Measurements from ENCODE around the gene ESR1. TPM values are rescaled to one million over a fixed set of nuclear protein-coding genes. Genes with fewer than 3 reads are reported as not detected.

ESR1 gene
- total and polyA plus RNA-seq, 11 donors: 0.15 to 3.5 (median 0.93) TPM

DNA sequence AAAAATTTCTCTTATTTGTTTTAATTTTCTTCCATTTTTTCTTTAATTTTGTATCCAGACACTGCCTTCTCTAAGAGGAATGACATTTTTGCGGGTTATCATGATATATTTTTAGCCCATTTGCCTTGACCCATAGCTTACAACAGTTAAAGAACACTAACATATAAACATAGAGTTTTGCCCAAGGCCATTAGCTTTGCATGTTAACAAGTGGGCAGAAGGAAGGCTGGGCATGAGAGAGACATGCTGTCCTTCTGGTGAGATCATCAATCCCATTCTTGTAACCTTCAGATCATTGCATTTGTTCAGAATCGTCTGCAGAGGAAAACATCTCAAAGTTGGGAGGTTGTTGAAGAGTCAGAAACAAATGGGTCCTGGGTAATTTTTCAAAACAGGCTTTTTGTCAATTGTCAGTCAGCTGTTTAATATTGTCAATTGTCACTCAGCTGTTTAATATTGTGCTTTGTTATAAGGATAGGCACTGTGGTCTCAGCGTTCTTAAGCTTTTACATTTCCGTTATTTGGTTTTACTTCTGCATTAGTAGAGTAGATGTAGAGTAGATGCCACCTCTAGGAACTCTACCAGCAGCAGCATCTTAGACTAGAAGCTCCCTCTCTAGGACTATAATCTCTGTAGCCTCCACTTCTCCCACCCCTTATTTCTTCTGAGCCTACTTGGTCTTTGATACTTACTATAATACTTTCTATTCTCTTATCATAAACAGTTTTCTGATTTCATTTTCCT lies 243.1 kb downstream of the ESR1 start:
- ATAC-seq (no peak), DNase-seq (no peak)
- no peaks in the 10 kb centered on the region for H3K9me3 ChIP-seq
- intact Hi-C loops (cut with DNase I): no loop called here
- no peak overlapping the region for H3K4me3 ChIP-seq
- no peaks in the 10 kb centered on the region for H3K4me1 ChIP-seq
- no peak overlapping the region for H3K27ac ChIP-seq
- H3K36me3 ChIP-seq: no peaks in the 10 kb centered on the region
- TF ChIP-seq, protein P1, sequence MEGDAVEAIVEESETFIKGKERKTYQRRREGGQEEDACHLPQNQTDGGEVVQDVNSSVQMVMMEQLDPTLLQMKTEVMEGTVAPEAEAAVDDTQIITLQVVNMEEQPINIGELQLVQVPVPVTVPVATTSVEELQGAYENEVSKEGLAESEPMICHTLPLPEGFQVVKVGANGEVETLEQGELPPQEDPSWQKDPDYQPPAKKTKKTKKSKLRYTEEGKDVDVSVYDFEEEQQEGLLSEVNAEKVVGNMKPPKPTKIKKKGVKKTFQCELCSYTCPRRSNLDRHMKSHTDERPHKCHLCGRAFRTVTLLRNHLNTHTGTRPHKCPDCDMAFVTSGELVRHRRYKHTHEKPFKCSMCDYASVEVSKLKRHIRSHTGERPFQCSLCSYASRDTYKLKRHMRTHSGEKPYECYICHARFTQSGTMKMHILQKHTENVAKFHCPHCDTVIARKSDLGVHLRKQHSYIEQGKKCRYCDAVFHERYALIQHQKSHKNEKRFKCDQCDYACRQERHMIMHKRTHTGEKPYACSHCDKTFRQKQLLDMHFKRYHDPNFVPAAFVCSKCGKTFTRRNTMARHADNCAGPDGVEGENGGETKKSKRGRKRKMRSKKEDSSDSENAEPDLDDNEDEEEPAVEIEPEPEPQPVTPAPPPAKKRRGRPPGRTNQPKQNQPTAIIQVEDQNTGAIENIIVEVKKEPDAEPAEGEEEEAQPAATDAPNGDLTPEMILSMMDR (IDR thresholded peaks at IDR 0.05): no peak
- no peak for TF ChIP-seq POLR2A (IDR thresholded peaks at IDR 0.05)
- H3K27me3 ChIP-seq: no peaks in the 10 kb centered on the region
- WGBS, 4 donors: 82 to 89% (median 85%) methylated on average over 4 of the region's 4 CpGs

DNA sequence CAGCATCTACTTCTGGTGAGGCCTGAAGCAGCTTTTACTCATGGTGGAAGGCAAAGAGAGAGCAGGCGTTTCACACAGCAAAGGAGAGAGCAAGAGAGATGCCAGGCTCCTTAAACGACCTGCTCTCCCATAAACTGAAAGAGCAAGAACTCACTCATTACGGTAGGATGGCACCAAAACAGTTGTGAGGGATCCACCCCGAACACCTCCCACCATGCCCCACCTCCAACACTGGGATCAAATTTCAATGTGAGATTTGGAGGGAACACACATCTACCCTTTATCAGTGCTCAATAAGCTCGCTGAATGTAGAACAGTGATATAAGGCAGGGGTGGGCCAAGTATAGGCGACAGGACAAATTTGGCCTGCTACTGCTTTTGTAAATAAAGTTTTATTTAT lies 244.6 kb downstream of the ESR1 start:
- intact Hi-C loops (cut with DNase I): no loop called here
- DNase-seq (no peak), ATAC-seq (no peak)
- 62 to 75% (median 68%) methylated on average over 6 of the region's 6 CpGs for WGBS, 4 donors
- Histone ChIP-seq H3K4me3 (no peak overlapping the region), H3K27ac (no peak overlapping the region), H3K27me3 (no peaks in the 10 kb centered on the region), H3K36me3 (no peaks in the 10 kb centered on the region), H3K9me3 (no peaks in the 10 kb centered on the region), H3K4me1 (no peaks in the 10 kb centered on the region)
- no peak for TF ChIP-seq POLR2A (IDR thresholded peaks at IDR 0.05)
- TF ChIP-seq, protein P1 (IDR thresholded peaks at IDR 0.05): no peak

DNA sequence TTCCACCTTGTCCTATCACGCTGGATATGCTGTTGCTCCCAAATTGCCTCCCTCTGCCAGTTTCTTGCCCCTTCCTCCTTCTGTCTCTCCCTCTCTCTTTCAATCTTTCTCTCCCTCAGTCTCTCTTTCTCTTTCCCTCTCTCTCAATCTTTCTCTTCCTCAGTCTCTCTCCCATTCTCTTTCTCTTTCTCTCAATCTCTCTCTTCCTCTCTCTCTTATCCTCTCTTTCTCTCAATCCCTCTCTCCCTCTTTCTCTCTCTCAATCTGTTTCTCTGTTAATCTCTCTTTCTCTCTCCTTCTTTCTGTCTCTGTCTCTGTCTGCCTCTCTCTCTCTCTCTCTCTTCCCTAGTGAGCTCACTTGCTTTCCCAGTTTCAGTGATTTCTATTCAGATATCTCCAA lies 245.8 kb downstream of the ESR1 start:
- WGBS, 4 donors: 89 to 96% (median 95%) methylated on average over 1 of the region's 1 CpG

DNA sequence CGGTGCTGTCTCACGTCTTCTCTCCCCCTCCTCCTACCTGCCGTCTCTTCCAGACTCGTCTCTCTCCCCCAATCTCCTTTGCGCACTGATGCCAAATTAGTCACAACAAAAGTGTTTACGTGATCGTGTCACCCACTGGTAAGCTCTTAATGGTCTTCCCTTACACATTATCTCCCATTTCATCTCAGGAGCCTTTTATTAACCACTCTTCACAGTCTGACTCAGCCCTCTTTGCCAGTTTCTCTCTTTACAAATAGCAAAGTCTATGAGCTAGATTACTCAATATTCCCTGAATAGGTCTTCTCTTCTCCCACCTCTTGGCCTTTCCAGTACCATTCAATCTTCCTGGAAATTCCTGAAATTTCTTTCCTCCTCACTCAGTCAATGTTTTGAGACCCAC lies 247.0 kb downstream of the ESR1 start:
- no peaks in the 10 kb centered on the region for H3K4me1 ChIP-seq
- H3K4me3 ChIP-seq: no peak overlapping the region
- no peaks in the 10 kb centered on the region for H3K36me3 ChIP-seq
- no peak overlapping the region for H3K27ac ChIP-seq
- ATAC-seq (no peak), DNase-seq (no peak)
- H3K27me3 ChIP-seq: no peaks in the 10 kb centered on the region
- H3K9me3 ChIP-seq: no peaks in the 10 kb centered on the region
- intact Hi-C loops (cut with DNase I): no loop called here
- no peak for TF ChIP-seq POLR2A (IDR thresholded peaks at IDR 0.05)
- TF ChIP-seq, protein P1 (IDR thresholded peaks at IDR 0.05): no peak
- WGBS, 4 donors: 65 to 73% (median 66%) methylated on average over 7 of the region's 7 CpGs

More for the DNA sequence above, 245.8 kb downstream of the ESR1 start:
- Histone ChIP-seq H3K4me1 (no peaks in the 10 kb centered on the region), H3K27me3 (no peaks in the 10 kb centered on the region), H3K27ac (no peak overlapping the region), H3K9me3 (no peaks in the 10 kb centered on the region), H3K4me3 (no peak overlapping the region), H3K36me3 (no peaks in the 10 kb centered on the region)
- DNase-seq: no peak
- intact Hi-C loops (cut with DNase I): no loop called here
- TF ChIP-seq POLR2A (IDR thresholded peaks at IDR 0.05): no peak
- TF ChIP-seq, protein P1 (IDR thresholded peaks at IDR 0.05): no peak
- no peak for ATAC-seq
